SKM-1 (cell line): Measurements from ENCODE around the gene ZSWIM6.

Source experiments
- DNase-seq: peaks from one replicate; lab custom pipeline; 2025; ENCODE audit not compliant: unreplicated experiment; lab: John Stamatoyannopoulos, UW

The ZSWIM6 gene

GRCh38 chr5:61586096-61587084 lies 254.3 kb downstream of the ZSWIM6 start:
- DNase-seq: no peak

GRCh38 chr5:61587125-61587524 lies 255.1 kb downstream of the ZSWIM6 start:
- DNase-seq: no peak

- DNase-seq: no peak
Observed at GRCh38 chr5:61588216-61588615, 256.2 kb downstream of the ZSWIM6 start.

- no peak for DNase-seq
Observed at GRCh38 chr5:61589946-61590345, 257.9 kb downstream of the ZSWIM6 start.

- DNase-seq: no peak
Observed at GRCh38 chr5:61590473-61590872, 258.4 kb downstream of the ZSWIM6 start.

GRCh38 chr5:61591859-61592258 lies 259.8 kb downstream of the ZSWIM6 start:
- DNase-seq: no peak

GRCh38 chr5:61595426-61595825 lies 263.4 kb downstream of the ZSWIM6 start:
- DNase-seq: no peak
